H9 (cell line): Measurements from ENCODE around the gene TXNL4A. TPM values are rescaled to one million over a fixed set of nuclear protein-coding genes. Genes with fewer than 3 reads are reported as not detected.

Experiments used
- DNase-seq: peaks from one replicate; pipeline ENCODE4 v3.0.0-alpha.2; 2017
- H2AFZ ChIP-seq: one replicate; pipeline ENCODE4 v1.6.1; 2013; ENCODE audit warnings: mild to moderate bottlenecking, low read length, control low read depth, moderate library complexity
- H2AK5ac ChIP-seq: 2 replicates; pipeline ENCODE4 v1.6.1; 2013; ENCODE audit warnings: low read length, control low read depth, mixed read lengths; ENCODE audit not compliant: insufficient read length
- H2BK120ac ChIP-seq: one replicate; pipeline ENCODE4 v1.6.1; 2013; ENCODE audit warnings: low read depth, mild to moderate bottlenecking, low read length, control low read depth, inconsistent platforms; ENCODE audit not compliant: poor library complexity, severe bottlenecking
- H2BK12ac ChIP-seq: 2 replicates; pipeline ENCODE4 v1.6.1; 2013; ENCODE audit warnings: low read length, control low read depth, mixed read lengths, low read depth; ENCODE audit not compliant: insufficient read length
- H2BK15ac ChIP-seq: 2 replicates; pipeline ENCODE4 v1.6.1; 2013; ENCODE audit warnings: low read depth, low read length, control low read depth
- H2BK20ac ChIP-seq: one replicate; pipeline ENCODE4 v1.6.1; 2013; ENCODE audit warnings: low read depth, mild to moderate bottlenecking, low read length, control low read depth, inconsistent platforms; ENCODE audit not compliant: poor library complexity, severe bottlenecking
- H2BK5ac ChIP-seq: 2 replicates; pipeline ENCODE4 v1.6.1; 2013; ENCODE audit warnings: low read length, control low read depth, mixed read lengths; ENCODE audit not compliant: insufficient read length
- H3K14ac ChIP-seq: 2 replicates; pipeline ENCODE4 v1.6.1; 2013; ENCODE audit warnings: low read length, control low read depth; ENCODE audit not compliant: insufficient read depth
- H3K18ac ChIP-seq: 2 replicates; pipeline ENCODE4 v1.6.1; 2013; ENCODE audit warnings: low read depth, mild to moderate bottlenecking, mixed read lengths, low read length, control low read depth; ENCODE audit not compliant: insufficient read length
- H3K23ac ChIP-seq: 2 replicates; pipeline ENCODE4 v1.6.1; 2013; ENCODE audit warnings: low read length, control low read depth, mixed read lengths, low read depth; ENCODE audit not compliant: insufficient read length
- H3K23me2 ChIP-seq: 2 replicates; pipeline ENCODE4 v1.6.1; 2013; ENCODE audit warnings: low read depth, mild to moderate bottlenecking, mixed read lengths, low read length, control low read depth; ENCODE audit not compliant: insufficient read length, poor library complexity, severe bottlenecking
- H3K27ac ChIP-seq: 2 replicates; pipeline ENCODE4 v1.5.1; 2013; ENCODE audit warnings: low read length, control low read depth, mixed read lengths, low read depth; ENCODE audit not compliant: insufficient read length
- H3K27me3 ChIP-seq: 2 replicates; pipeline ENCODE4 v1.6.1; 2013; ENCODE audit warnings: low read length, control low read depth, inconsistent platforms; ENCODE audit not compliant: insufficient read depth
- H3K4ac ChIP-seq: 2 replicates; pipeline ENCODE4 v1.6.1; 2013; ENCODE audit warnings: low read depth, mild to moderate bottlenecking, control low read depth, inconsistent platforms, low read length, moderate library complexity
- H3K4me1 ChIP-seq: 2 replicates; pipeline ENCODE4 v1.6.1; 2013; ENCODE audit warnings: low read length, control low read depth, inconsistent platforms; ENCODE audit not compliant: insufficient read depth
- H3K4me2 ChIP-seq: 2 replicates; pipeline ENCODE4 v1.6.1; 2013; ENCODE audit warnings: low read length, control low read depth, mixed read lengths; ENCODE audit not compliant: insufficient read length, insufficient read depth
- H3K56ac ChIP-seq: 2 replicates; pipeline ENCODE4 v1.6.1; 2013; ENCODE audit warnings: low read depth, mild to moderate bottlenecking, mixed read lengths, low read length, control low read depth; ENCODE audit not compliant: insufficient read length
- H3K79me1 ChIP-seq: 2 replicates; pipeline ENCODE4 v1.6.1; 2013; ENCODE audit warnings: low read depth, mild to moderate bottlenecking, moderate library complexity, low read length, control low read depth, inconsistent platforms; ENCODE audit not compliant: insufficient read depth, poor library complexity, severe bottlenecking
- H3K79me2 ChIP-seq: 2 replicates; pipeline ENCODE4 v1.6.1; 2013; ENCODE audit warnings: low read length, control low read depth, inconsistent platforms; ENCODE audit not compliant: insufficient read depth
- H3K9ac ChIP-seq: 2 replicates; pipeline ENCODE4 v1.6.1; 2013; ENCODE audit warnings: low read length, control low read depth, mixed read lengths; ENCODE audit not compliant: insufficient read length; ENCODE audit errors: extremely low read depth
- H3K9me3 ChIP-seq: one replicate; pipeline ENCODE4 v1.6.1; 2013; ENCODE audit warnings: low read depth, low read length, inconsistent platforms; ENCODE audit not compliant: control insufficient read depth
- H3T11ph ChIP-seq: one replicate; pipeline ENCODE4 v1.6.1; 2013; ENCODE audit warnings: mild to moderate bottlenecking, low read length, control low read depth, inconsistent platforms
- H4K20me1 ChIP-seq: one replicate; pipeline ENCODE4 v1.6.1; 2013; ENCODE audit not compliant: control insufficient read depth, insufficient read length, insufficient read depth
- H4K5ac ChIP-seq: 2 replicates; pipeline ENCODE4 v1.6.1; 2013; ENCODE audit warnings: low read depth, mild to moderate bottlenecking, mixed read lengths, low read length, control low read depth; ENCODE audit not compliant: insufficient read length
- H4K8ac ChIP-seq: replicated peaks from 2 replicates; pipeline ENCODE4 v1.6.1; 2013; ENCODE audit warnings: low read length, control low read depth, mixed read lengths, low read depth; ENCODE audit not compliant: insufficient read length
- H4K91ac ChIP-seq: 2 replicates; pipeline ENCODE4 v1.6.1; 2013; ENCODE audit warnings: low read depth, mild to moderate bottlenecking, moderate library complexity, mixed read lengths, low read length, control low read depth; ENCODE audit not compliant: insufficient read length
- H3K27ac Mint-ChIP-seq, 3 experiments: 2 replicates in 2 of 3; 3 replicates in 1 of 3; pipeline ENCODE4 v1.8.0; 2020 to 2021; ENCODE audit warnings: mixed read lengths in 3 of 3, mild to moderate bottlenecking in 1 of 3, moderate library complexity in 1 of 3
- H3K27me3 Mint-ChIP-seq: 2 replicates; pipeline ENCODE4 v1.8.0; 2021; ENCODE audit warnings: low read depth, mild to moderate bottlenecking, moderate library complexity, mixed read lengths
- H3K36me3 Mint-ChIP-seq, 3 experiments: 2 replicates in 2 of 3; 3 replicates in 1 of 3; pipeline ENCODE4 v1.8.0; 2020 to 2021; ENCODE audit warnings: low read depth in 3 of 3, mixed read lengths in 3 of 3; ENCODE audit not compliant: insufficient read depth in 1 of 3
- H3K4me1 Mint-ChIP-seq, 2 experiments: 2 replicates each; pipeline ENCODE4 v1.8.0; 2020; ENCODE audit warnings: mixed read lengths in 2 of 2
- H3K4me3 Mint-ChIP-seq, 2 experiments: 2 replicates in 1 of 2; 3 replicates in 1 of 2; pipeline ENCODE4 v1.8.0; 2020 to 2021; ENCODE audit warnings: mild to moderate bottlenecking in 2 of 2, mixed read lengths in 2 of 2, moderate library complexity in 1 of 2
- H3K9me3 Mint-ChIP-seq, 2 experiments: 2 replicates in 1 of 2; 3 replicates in 1 of 2; pipeline ENCODE4 v1.8.0; 2020; ENCODE audit warnings: mild to moderate bottlenecking in 2 of 2, mixed read lengths in 2 of 2, moderate library complexity in 1 of 2
- WGBS: extraction: QIAGEN DNeasy Blood & Tissue Kit; methylation state at CpG from one replicate; pipeline ENCODE4 v1.1.7; 2013; ENCODE audit warnings: missing lambda C conversion rate, low lambda C conversion rate, mixed read lengths; ENCODE audit not compliant: insufficient read length; ENCODE audit errors: extremely low coverage; 5-methylcytosine and 5-hydroxymethylcytosine counted together
- total RNA-seq: library from RNA; stranded (reverse); gene quantifications from 2 replicates; pipeline ENCODE4 v1.2.1, GENCODE V29; 2021
- TF ChIP-seq, protein P1 (sequence below): fragments of 200-600 bp; sonication (generic); conservative IDR thresholded peaks from 3 replicates; pipeline ENCODE4 v1.8.0; 2021; ENCODE audit warnings: antibody characterized with exemption, mild to moderate bottlenecking

TXNL4A gene
- total RNA-seq, 1 experiment from 2014 or later, result 163 TPM

DNA sequence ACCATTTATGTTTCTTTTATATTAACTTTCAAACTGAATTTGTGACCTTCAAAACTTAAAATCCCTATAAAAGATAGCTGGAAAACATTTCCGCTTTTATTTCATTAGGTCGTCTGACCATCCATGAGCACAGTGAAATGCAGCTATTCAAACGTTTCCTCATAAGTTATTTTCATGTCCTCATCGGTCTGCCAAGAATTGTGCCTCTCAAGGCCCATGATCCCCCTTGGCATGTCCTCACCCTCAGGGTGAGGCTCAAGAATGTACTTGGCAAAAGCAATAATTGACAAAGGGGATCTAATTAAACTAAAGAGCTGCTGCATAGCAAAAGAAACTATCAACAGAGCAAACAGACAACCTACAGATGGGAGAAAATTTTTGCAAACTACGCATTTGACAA, 49.3 kb downstream of the TXNL4A start:
- Mint-ChIP-seq H3K27ac (no peak overlapping the region), H3K36me3 (peaks cover 0 to 30% (median 13%) of the 10 kb centered on the region in 3 experiments; a peak in 5 of 7 replicates), H3K4me1 (peaks cover 3 to 6% of the 10 kb centered on the region in 2 experiments), H3K9me3 (peaks cover 0 to 1% of the 10 kb centered on the region in 2 experiments; a peak in 2 of 5 replicates), H3K27me3 (peaks cover 3% of the 10 kb centered on the region; the same call in 1 of the 2 replicates), H3K4me3 (no peak overlapping the region)
- no peak overlapping the region for H2BK120ac ChIP-seq
- no peaks in the 10 kb centered on the region for H3K79me1 ChIP-seq
- H3K9ac ChIP-seq, result no peak overlapping the region
- H3K56ac ChIP-seq, result no peak overlapping the region
- no peak overlapping the region for H3K18ac ChIP-seq
- no peaks in the 10 kb centered on the region for H3K79me2 ChIP-seq
- no peak overlapping the region for H3T11ph ChIP-seq
- H3K4ac ChIP-seq, result no peak overlapping the region
- no peak overlapping the region for H4K91ac ChIP-seq
- H2AK5ac ChIP-seq, result no peak overlapping the region
- no peaks in the 10 kb centered on the region for H3K23me2 ChIP-seq
- no peak overlapping the region for H4K5ac ChIP-seq
- H2BK12ac ChIP-seq, result no peak overlapping the region
- H3K9me3 ChIP-seq, result no peaks in the 10 kb centered on the region
- H2BK5ac ChIP-seq, result no peak overlapping the region
- H2AFZ ChIP-seq, result no peak overlapping the region
- no peak overlapping the region for H4K8ac ChIP-seq
- no peaks in the 10 kb centered on the region for H3K4me1 ChIP-seq
- H4K20me1 ChIP-seq, result peaks cover 3% of the 10 kb centered on the region
- no CpG with 5 or more reads among the region's 5 CpGs for WGBS
- H2BK20ac ChIP-seq, result no peak overlapping the region
- no peak overlapping the region for H2BK15ac ChIP-seq
- no peak overlapping the region for H3K4me2 ChIP-seq
- no peak overlapping the region for H3K14ac ChIP-seq
- no peak overlapping the region for H3K23ac ChIP-seq
- TF ChIP-seq, protein P1, sequence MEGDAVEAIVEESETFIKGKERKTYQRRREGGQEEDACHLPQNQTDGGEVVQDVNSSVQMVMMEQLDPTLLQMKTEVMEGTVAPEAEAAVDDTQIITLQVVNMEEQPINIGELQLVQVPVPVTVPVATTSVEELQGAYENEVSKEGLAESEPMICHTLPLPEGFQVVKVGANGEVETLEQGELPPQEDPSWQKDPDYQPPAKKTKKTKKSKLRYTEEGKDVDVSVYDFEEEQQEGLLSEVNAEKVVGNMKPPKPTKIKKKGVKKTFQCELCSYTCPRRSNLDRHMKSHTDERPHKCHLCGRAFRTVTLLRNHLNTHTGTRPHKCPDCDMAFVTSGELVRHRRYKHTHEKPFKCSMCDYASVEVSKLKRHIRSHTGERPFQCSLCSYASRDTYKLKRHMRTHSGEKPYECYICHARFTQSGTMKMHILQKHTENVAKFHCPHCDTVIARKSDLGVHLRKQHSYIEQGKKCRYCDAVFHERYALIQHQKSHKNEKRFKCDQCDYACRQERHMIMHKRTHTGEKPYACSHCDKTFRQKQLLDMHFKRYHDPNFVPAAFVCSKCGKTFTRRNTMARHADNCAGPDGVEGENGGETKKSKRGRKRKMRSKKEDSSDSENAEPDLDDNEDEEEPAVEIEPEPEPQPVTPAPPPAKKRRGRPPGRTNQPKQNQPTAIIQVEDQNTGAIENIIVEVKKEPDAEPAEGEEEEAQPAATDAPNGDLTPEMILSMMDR, result no peak
- no peak overlapping the region for H3K27ac ChIP-seq
- no peaks in the 10 kb centered on the region for H3K27me3 ChIP-seq
- no peak for DNase-seq
